K562 (cell line): ENCODE measurements around the gene LAMA5. TPM values are rescaled to one million over a fixed set of nuclear protein-coding genes. Genes with fewer than 3 reads are reported as not detected.

Experiments used
- ATAC-seq: fragments of 200-7000 bp; cut with Tn5 transposase; 3 replicates; pipeline ENCODE4 v1.9.1; 2020; ENCODE audit warnings: moderate library complexity
- BruUV-seq: library from RNA; stranded (reverse); fragments of 400-500 nt; replicated peaks from 2 replicates; lab custom pipeline; 2021; lab: Mats Ljungman, UMichigan
- CTCF ChIA-PET: fragments of 300-600 bp; formaldehyde crosslinking; extraction: SDS; loops from one replicate; lab custom pipeline; 2021; ENCODE audit warnings: low intra/inter-chr PET ratio; lab: Yijun Ruan, JAX
- POLR2A ChIA-PET: fragments of 300-600, 350-650 bp; sonication (Branson Sonifier 250); formaldehyde crosslinking; extraction: SDS; loops from one replicate; lab custom pipeline; 2021; ENCODE audit warnings: antibody characterized with exemption, inconsistent platforms; lab: Yijun Ruan, JAX
- DNase-seq, 4 experiments: peaks; one replicate each; pipeline versions ENCODE4 v3.0.0 to v3.0.0-alpha.2; 2011 to 2018; ENCODE audit warnings: low spot score in 3 of 4, mixed read lengths in 3 of 4; ENCODE audit errors: extremely low read depth in 1 of 4
- FAIRE-seq: peaks from 2 replicates; lab custom pipeline; 2011; peaks lifted over from hg19 to GRCh38; lab: Jason Lieb, UNC
- H2AFZ ChIP-seq: 2 replicates; pipeline ENCODE4 v1.6.0; 2011; ENCODE audit warnings: low read depth, low read length, control low read depth, inconsistent platforms
- H3K27ac ChIP-seq: fragments of 200-600 bp; 3 replicates; pipeline ENCODE4 v1.8.0; 2011; ENCODE audit warnings: low read depth, mild to moderate bottlenecking, control low read depth, inconsistent platforms, low read length, moderate library complexity, mixed read lengths; ENCODE audit errors: extremely low read depth
- H3K27me3 ChIP-seq, 2 experiments: fragments of 300-600 bp in 1 of 2; 2 replicates in 1 of 2; 3 replicates in 1 of 2; pipeline versions ENCODE4 v1.6.0 to v1.8.0; 2011; ENCODE audit warnings: inconsistent platforms in 2 of 2, low read length in 2 of 2, mild to moderate bottlenecking in 1 of 2, mixed read lengths in 1 of 2, moderate library complexity in 1 of 2; ENCODE audit not compliant: control insufficient read depth in 2 of 2, insufficient read depth in 2 of 2
- H3K36me3 ChIP-seq: fragments of 300-600 bp; 3 replicates; pipeline ENCODE4 v1.8.0; 2011; ENCODE audit warnings: mild to moderate bottlenecking, low read length, inconsistent platforms; ENCODE audit not compliant: control insufficient read depth, insufficient read depth
- H3K4me1 ChIP-seq, 2 experiments: fragments of 200-600 bp in 1 of 2; replicated peaks in 1 of 2; 2 replicates in 1 of 2; 3 replicates in 1 of 2; pipeline versions ENCODE4 v1.5.1 to v1.8.0; 2011; ENCODE audit warnings: inconsistent platforms in 2 of 2, low read length in 2 of 2, mild to moderate bottlenecking in 1 of 2, mixed read lengths in 1 of 2, moderate library complexity in 1 of 2; ENCODE audit not compliant: control insufficient read depth in 2 of 2, insufficient read depth in 2 of 2
- H3K4me2 ChIP-seq: 2 replicates; pipeline ENCODE4 v1.6.1; 2011; ENCODE audit warnings: low read length, control low read depth, inconsistent platforms, mixed read lengths; ENCODE audit not compliant: insufficient read depth
- H3K4me3 ChIP-seq: fragments of 200-600 bp; sonication (generic), shearing (Covaris generic); 2 replicates; pipeline ENCODE4 v1.5.1; 2016; ENCODE audit warnings: control low read depth, inconsistent platforms
- H3K79me2 ChIP-seq: fragments of 200-600 bp; 3 replicates; pipeline ENCODE4 v1.8.0; 2011; ENCODE audit warnings: low read length, inconsistent platforms; ENCODE audit not compliant: control insufficient read depth, insufficient read depth
- H3K9ac ChIP-seq, 2 experiments: 2 replicates each; pipeline versions ENCODE4 v1.6.0 to v1.6.1; 2011; ENCODE audit warnings: low read depth in 2 of 2, low read length in 2 of 2, control low read depth in 1 of 2, inconsistent platforms in 1 of 2, mild to moderate bottlenecking in 1 of 2, mixed read lengths in 1 of 2; ENCODE audit not compliant: insufficient read depth in 1 of 2
- H3K9me1 ChIP-seq: one replicate; pipeline ENCODE4 v1.6.0; 2011; ENCODE audit warnings: inconsistent platforms, mild to moderate bottlenecking, low read length, moderate library complexity; ENCODE audit not compliant: control insufficient read depth, insufficient read depth
- H3K9me3 ChIP-seq: replicated peaks from 2 replicates; pipeline ENCODE4 v1.5.1; 2011; ENCODE audit warnings: low read depth, low read length, inconsistent platforms; ENCODE audit not compliant: control insufficient read depth, insufficient read depth
- H4K20me1 ChIP-seq: replicated peaks from 2 replicates; pipeline ENCODE4 v1.6.1; 2011; ENCODE audit warnings: low read length, inconsistent platforms, mixed read lengths; ENCODE audit not compliant: control insufficient read depth, insufficient read depth
- ATF4 ChIP-seq: fragments of 450-650 bp; formaldehyde crosslinking; IDR thresholded peaks from 2 replicates; pipeline ENCODE4 v1.4.0; 2022; ENCODE audit warnings: mild to moderate bottlenecking, moderate library complexity
- BRCA1 ChIP-seq, 2 experiments: fragments of 450-650 bp in 1 of 2; sonication (generic) in 1 of 2; formaldehyde crosslinking in 1 of 2; IDR thresholded peaks; 2 replicates each; pipeline versions ENCODE4 v1.5.0 to v1.6.1; 2017 to 2020; ENCODE audit warnings: mild to moderate bottlenecking in 1 of 2, missing genetic modification reagents in 1 of 2
- BRF1 ChIP-seq: IDR thresholded peaks from 3 replicates; pipeline ENCODE4 v1.6.1; 2011; ENCODE audit warnings: borderline replicate concordance, mild to moderate bottlenecking; ENCODE audit not compliant: insufficient read length; ENCODE audit errors: extremely low read depth
- COPS2 ChIP-seq: fragments of 450-650 bp; conservative IDR thresholded peaks from 2 replicates; pipeline ENCODE4 v1.6.1; 2016; ENCODE audit warnings: mild to moderate bottlenecking, moderate library complexity
- CTCF ChIP-seq, 3 experiments: IDR thresholded peaks in 2 of 3; conservative IDR thresholded peaks in 1 of 3; 2 replicates each; pipeline ENCODE4 v1.5.1; 2011 to 2012; ENCODE audit warnings: low read length in 3 of 3, mild to moderate bottlenecking in 3 of 3, control low read depth in 2 of 3, improper control_type of control experiment in 1 of 3, inconsistent platforms in 1 of 3, low read depth in 1 of 3, mixed read lengths in 1 of 3, moderate library complexity in 1 of 3; ENCODE audit not compliant: insufficient read depth in 2 of 3
- ELF4 ChIP-seq: fragments of 450-650 bp; formaldehyde crosslinking; IDR thresholded peaks from 2 replicates; pipeline ENCODE4 v1.4.0; 2022; ENCODE audit warnings: missing genetic modification characterization
- GTF2A2 ChIP-seq: IDR thresholded peaks from 2 replicates; pipeline ENCODE4 v1.6.1; 2016; ENCODE audit warnings: mild to moderate bottlenecking, missing genetic modification characterization, missing compliant biosample characterization
- HDAC3 ChIP-seq: fragments of 450-650 bp; IDR thresholded peaks from 2 replicates; pipeline ENCODE4 v1.6.1; 2018; ENCODE audit warnings: borderline replicate concordance, mild to moderate bottlenecking, moderate library complexity; ENCODE audit not compliant: partially characterized antibody
- HOXB6 ChIP-seq: fragments of 250-450 bp; sonication (Bioruptor Pico); IDR thresholded peaks from 2 replicates; pipeline ENCODE4 v1.5.1; 2022; ENCODE audit warnings: mild to moderate bottlenecking, borderline replicate concordance
- MNT ChIP-seq, 2 experiments: fragments of 450-650 bp; conservative IDR thresholded peaks; 2 replicates each; pipeline ENCODE4 v1.6.1; 2017; ENCODE audit warnings: mild to moderate bottlenecking in 2 of 2, moderate library complexity in 2 of 2
- RUNX1 ChIP-seq: sonication (generic); IDR thresholded peaks from 2 replicates; pipeline ENCODE4 v1.6.1; 2016; ENCODE audit warnings: antibody characterized with exemption, low read depth
- SREBF2 ChIP-seq: sonication (generic); formaldehyde crosslinking; IDR thresholded peaks from 2 replicates; pipeline ENCODE4 v1.4.0; 2020; ENCODE audit warnings: mild to moderate bottlenecking, missing genetic modification reagents
- TEAD1 ChIP-seq, 2 experiments: fragments of 450-650 bp in 1 of 2; sonication (generic) in 1 of 2; formaldehyde crosslinking; IDR thresholded peaks; 2 replicates each; pipeline versions ENCODE4 v1.4.0 to v1.8.0; 2020 to 2022; ENCODE audit warnings: mild to moderate bottlenecking in 2 of 2, missing genetic modification reagents in 1 of 2
- ZNF766 ChIP-seq: fragments of 200-800 bp; sonication (Bioruptor generic); conservative IDR thresholded peaks from 2 replicates; pipeline ENCODE4 v1.6.1; 2016; ENCODE audit warnings: missing genetic modification characterization, missing compliant biosample characterization
- WGBS: fragments of 100-300 bp; shearing (Covaris generic); methylation state at CpG from one replicate; pipeline ENCODE4 v1.1.6; 2016; ENCODE audit warnings: low coverage, mixed read lengths; ENCODE audit not compliant: insufficient coverage; ENCODE audit errors: missing lambda C conversion rate; 5-methylcytosine and 5-hydroxymethylcytosine counted together
- in situ Hi-C: fragments of 300-500 bp; cut with MboI; formaldehyde crosslinking; loops from 4 replicates; pipeline ENCODE4 v1.15.0; 2018; ENCODE audit warnings: inconsistent platforms, mixed read lengths
- intact Hi-C: fragments of 100-400 bp; cut with micrococcal nuclease; formaldehyde crosslinking; loops from 2 replicates; pipeline ENCODE4 v1.14.2; 2022
- polyA plus RNA-seq, 8 experiments: library from polyadenylated mRNA; depleted of rRNA in 4 of 8; stranded (reverse) in 5 of 8; unstranded in 3 of 8; fragments of >200 nt; fragmentation: Nextera tagmentation in 2 of 8; fragmentation: Illumina TruSeq in 1 of 8; extraction: Ambion mirVana in 2 of 8; extraction: Trizol in 1 of 8; gene quantifications; 2 replicates each; pipeline versions ENCODE4 v1.2.1 to v1.2.3, GENCODE V29; 2011 to 2014; ENCODE audit warnings: inconsistent platforms in 1 of 8, missing spikeins in 1 of 8
- total RNA-seq, 7 experiments: library from RNA; depleted of rRNA in 6 of 7; stranded (reverse); fragments of >200 nt in 6 of 7; fragmentation: Illumina TruSeq in 2 of 7; extraction: Trizol in 2 of 7; gene quantifications; 2 replicates each; pipeline versions ENCODE4 v1.2.1 to v1.2.3, GENCODE V29; 2011 to 2021; ENCODE audit warnings: low replicate concordance in 1 of 7

The LAMA5 gene
- total and polyA plus RNA-seq, 9 of the 15 experiments (the other 6 are each of a cell fraction or from before 2014, with no cell fraction given), result 0.31 to 101 (median 7.8) TPM

DNA sequence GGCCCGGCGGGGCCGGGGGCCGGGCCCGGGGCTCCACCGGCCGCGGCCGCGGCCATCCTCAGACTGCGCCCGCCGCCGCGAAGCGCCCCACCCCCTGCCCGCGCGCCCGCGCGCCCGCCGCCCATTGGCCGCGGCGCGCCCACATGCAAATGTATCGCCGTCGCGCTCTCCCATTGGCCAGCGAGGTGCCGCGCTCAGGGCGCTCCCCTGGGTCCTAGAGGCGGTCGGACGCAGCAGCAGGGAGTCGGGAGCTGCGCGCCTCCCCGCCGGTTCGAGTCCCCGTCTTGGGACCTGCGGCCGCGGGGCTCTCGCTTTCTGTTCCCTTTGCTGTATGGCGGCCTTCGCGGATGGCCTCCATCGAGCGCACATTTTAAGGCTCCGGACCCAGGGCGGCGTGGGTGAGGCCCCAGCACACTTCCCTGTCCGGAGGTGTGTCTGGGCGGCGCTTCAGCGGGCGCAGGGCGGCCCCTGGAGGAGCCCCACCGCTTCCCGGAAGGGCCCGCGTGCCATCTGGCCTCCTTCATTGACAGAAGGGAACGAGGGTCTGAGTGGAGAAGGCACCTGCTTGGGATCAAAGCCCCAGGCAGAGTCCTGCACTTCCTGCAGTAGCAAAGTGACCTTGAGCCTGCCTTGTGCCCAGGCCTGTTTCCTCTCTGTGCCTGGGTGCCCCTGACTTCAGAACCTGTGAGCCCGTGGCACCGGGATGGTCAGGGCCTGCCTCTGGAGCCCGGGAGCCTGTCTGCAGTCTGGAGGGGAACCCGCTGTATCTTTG is 40.3 kb upstream of the LAMA5 start, which contains the start of gene CABLES2:
Gene CABLES2, minus strand, starts transcription at position 65 of the 772 bp plus-strand sequence. Its CDS starts 9 bp downstream, at position 56.
- ChIA-PET CTCF (interaction anchor here (0.6 kb wide), 1 partner anchor 108 kb away, joined by 3 read pairs; no protein-coding TSS in a partner anchor), POLR2A (interaction anchor here (0.5 to 1.0 kb wide), 5 partner anchors 16 to 191 kb away, joined by 3 read pairs; partner anchors contain the start of gene RPS21)
- FAIRE-seq (peak; percentile 92), DNase-seq (peak; percentile 95 to 96 (median 96)), ATAC-seq (peak; percentile 94)
- Histone ChIP-seq H3K9ac (peak within 1 kb of the TSS; percentile 65 to 95), H3K79me2 (peaks cover 14% of the 10 kb centered on the region), H3K27ac (peak within 1 kb of the TSS; percentile 65), H3K36me3 (peaks cover 9% of the 10 kb centered on the region; the same call in 1 of the 3 replicates), H3K9me1 (peaks cover 4% of the 10 kb centered on the region), H3K9me3 (no peaks in the 10 kb centered on the region), H3K27me3 (no peaks in the 10 kb centered on the region), H2AFZ (peak within 1 kb of the TSS; percentile 99), H3K4me3 (peak within 1 kb of the TSS; percentile 58), H4K20me1 (0 out of 2 replicates have a peak, but pooled peaks cover 8% of the 10 kb centered on the region), H3K4me1 (peaks cover 17 to 88% of the 10 kb centered on the region in 2 experiments), H3K4me2 (peak within 1 kb of the TSS; percentile 89)
- intact Hi-C loops (loop anchor here (5.0 kb wide), 1 partner anchor 80 kb away; no protein-coding TSS in a partner anchor), in situ Hi-C loops (no loop called here)
- 4% methylated on average over 19 of the region's 73 CpGs for WGBS
- no TSS peak for BruUV-seq
- TF ChIP-seq RUNX1, result no peak
- TF ChIP-seq HDAC3, result no peak
- TF ChIP-seq COPS2, result no peak
- peak in 1 of 2 experiments; percentile 75; a peak in 1 of 4 replicates for TF ChIP-seq TEAD1 (CRISPR knock-in tag; IDR thresholded peaks at IDR 0.05)
- TF ChIP-seq ZNF766 (CRISPR knock-in tag), result peak; percentile 60; the same call in 1 of the 2 replicates
- TF ChIP-seq BRF1, result no peak
- 0 out of 2 replicates have a peak, but pooled peaks have one; percentile 38 for TF ChIP-seq ELF4 (CRISPR knock-in tag)
- TF ChIP-seq HOXB6 (CRISPR knock-in tag), result no peak
- no peak for TF ChIP-seq ATF4 (CRISPR knock-in tag)
- no peak for TF ChIP-seq SREBF2 (CRISPR knock-in tag)
- no peak for TF ChIP-seq BRCA1 (IDR thresholded peaks at IDR 0.05)
- TF ChIP-seq BRCA1 (CRISPR knock-in tag; IDR thresholded peaks at IDR 0.05), result no peak
- no peak for TF ChIP-seq GTF2A2 (tag)
- peak; percentile 89 to 93 for TF ChIP-seq MNT (conservative IDR thresholded peaks at IDR 0.05)
- peak in 2 of 3 experiments; percentile 14 to 36; a peak in 2 of 6 replicates for TF ChIP-seq CTCF (IDR thresholded peaks at IDR 0.05 in 2 of 3, conservative IDR thresholded peaks at IDR 0.05 in 1 of 3; ENCODE audit: insufficient read depth in 2 of 3, low read depth in 1 of 3, low read length in 3 of 3)
